Measurements from ENCODE around the gene OR5K2. TPM values are rescaled to one million over a fixed set of nuclear protein-coding genes. Genes with fewer than 3 reads are reported as not detected.
A peak's percentile ranks its signal among the peaks of the same experiment; 100 is the strongest.

The OR5K2 gene
- total RNA-seq, 2 experiments from 2014 or later: not detected

DNA sequence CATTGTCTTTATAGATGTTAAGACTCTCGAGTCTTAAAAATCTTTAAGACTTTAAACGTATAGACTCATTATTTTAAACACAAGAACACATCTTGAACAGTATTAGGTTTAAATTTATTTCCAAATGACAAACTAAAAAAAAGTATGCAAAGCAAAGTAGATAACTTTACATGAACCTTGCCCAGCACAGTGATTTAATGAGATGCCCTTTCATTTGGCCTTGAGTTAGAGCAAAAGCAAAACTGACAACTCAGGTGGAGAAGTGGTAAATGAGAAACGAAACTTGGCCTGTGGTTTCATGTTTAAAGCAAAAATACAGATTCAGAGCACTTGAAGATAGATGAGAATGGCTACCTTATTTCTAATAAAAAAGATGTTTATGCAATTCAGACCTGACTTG lies 42.9 kb downstream of the OR5K2 start:
- Mint-ChIP-seq H3K27ac (peak overlapping the region; percentile 79), H3K36me3 (ENCODE audit: low read depth) (peaks cover 59% of the 10 kb centered on the region), H3K9me3 (ENCODE audit: insufficient read depth) (peaks cover 5% of the 10 kb centered on the region), H3K4me3 (peak overlapping the region; percentile 24), H3K4me1 (ENCODE audit: low read depth) (peaks cover 67% of the 10 kb centered on the region), H3K27me3 (ENCODE audit: low read depth) (no peaks in the 10 kb centered on the region)
- ATAC-seq (peak; percentile 61), DNase-seq (peak; percentile 54)
- POLR2A ChIA-PET: interaction anchor here (1.0 to 12.1 kb wide), 4 partner anchors 8 to 23 kb away, joined by 3 to 217 read pairs (median 6); partner anchors contain the start of genes CLDND1 and GPR15
- CTCF ChIA-PET: interaction anchor here (0.9 kb wide), 1 partner anchor 9 kb away, joined by 5 read pairs; no protein-coding TSS in a partner anchor

DNA sequence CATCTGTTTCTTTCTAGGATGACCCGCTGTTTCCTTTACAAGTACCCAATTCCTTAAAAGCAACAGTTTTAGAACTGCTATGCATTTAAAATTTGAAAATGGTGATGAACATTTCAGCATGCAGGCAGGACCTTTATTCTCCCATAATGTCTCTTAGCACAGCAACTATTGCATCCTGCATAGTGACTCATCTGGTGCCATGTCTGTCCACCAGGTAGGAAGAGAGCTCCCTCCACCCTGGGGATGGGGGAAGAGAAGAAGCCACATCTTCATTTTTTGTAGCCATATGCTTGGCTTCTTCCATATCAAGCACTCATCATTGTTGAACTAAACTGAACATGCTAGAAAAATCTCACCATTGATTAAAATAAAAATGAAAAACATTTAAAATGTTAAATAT lies 44.2 kb downstream of the OR5K2 start:
- DNase-seq (no peak), ATAC-seq (no peak)
- ChIA-PET CTCF (interaction anchor here (0.7 to 1.6 kb wide), 6 partner anchors 11 to 59 kb away, joined by 3 to 4 read pairs (median 3); no protein-coding TSS in a partner anchor), POLR2A (interaction anchor here (1.0 to 12.1 kb wide), 5 partner anchors 9 to 32 kb away, joined by 3 to 217 read pairs (median 6); partner anchors contain the start of genes CLDND1 and GPR15)
- Mint-ChIP-seq H3K9me3 (ENCODE audit: insufficient read depth) (peaks cover 5% of the 10 kb centered on the region), H3K27ac (peak overlapping the region; percentile 89), H3K4me1 (ENCODE audit: low read depth) (peaks cover 68% of the 10 kb centered on the region), H3K27me3 (ENCODE audit: low read depth) (no peaks in the 10 kb centered on the region), H3K36me3 (ENCODE audit: low read depth) (peaks cover 60% of the 10 kb centered on the region), H3K4me3 (peak overlapping the region; percentile 34)

DNA sequence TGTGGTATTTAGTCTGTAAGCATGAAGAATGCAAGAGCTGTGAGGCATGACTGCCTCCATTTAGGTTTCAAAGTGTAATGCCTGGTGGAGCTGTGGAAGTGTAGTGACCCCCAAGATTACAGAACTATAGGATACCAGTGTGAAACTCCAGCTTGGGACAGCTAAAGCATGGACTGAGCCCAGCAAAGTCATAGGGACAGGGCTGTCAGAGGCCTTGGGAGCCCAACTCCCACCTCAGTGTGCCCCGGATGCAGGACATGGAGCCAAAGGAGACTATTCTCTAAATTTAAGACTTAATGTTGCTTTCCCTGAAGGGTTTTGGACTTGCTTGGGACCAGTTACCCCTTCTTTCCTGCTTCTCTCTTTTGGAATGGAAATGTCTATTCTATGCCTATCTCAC lies 45.1 kb downstream of the OR5K2 start:
- ATAC-seq (no peak), DNase-seq (no peak)
- H3K36me3 Mint-ChIP-seq (ENCODE audit: low read depth): peaks cover 55% of the 10 kb centered on the region
- H3K27me3 Mint-ChIP-seq (ENCODE audit: low read depth): no peaks in the 10 kb centered on the region
- POLR2A ChIA-PET: interaction anchor here (1.1 to 12.1 kb wide), 3 partner anchors 11 to 19 kb away, joined by 6 to 217 read pairs (median 11); partner anchors contain the start of gene CLDND1
- H3K4me1 Mint-ChIP-seq (ENCODE audit: low read depth): peaks cover 63% of the 10 kb centered on the region
- H3K27ac Mint-ChIP-seq: peak overlapping the region; percentile 66
- CTCF ChIA-PET: interaction anchor here (0.9 to 1.6 kb wide), 3 partner anchors 13 to 58 kb away, joined by 3 to 4 read pairs (median 3); no protein-coding TSS in a partner anchor
- no peak overlapping the region for H3K4me3 Mint-ChIP-seq
- H3K9me3 Mint-ChIP-seq (ENCODE audit: insufficient read depth): peaks cover 5% of the 10 kb centered on the region

DNA sequence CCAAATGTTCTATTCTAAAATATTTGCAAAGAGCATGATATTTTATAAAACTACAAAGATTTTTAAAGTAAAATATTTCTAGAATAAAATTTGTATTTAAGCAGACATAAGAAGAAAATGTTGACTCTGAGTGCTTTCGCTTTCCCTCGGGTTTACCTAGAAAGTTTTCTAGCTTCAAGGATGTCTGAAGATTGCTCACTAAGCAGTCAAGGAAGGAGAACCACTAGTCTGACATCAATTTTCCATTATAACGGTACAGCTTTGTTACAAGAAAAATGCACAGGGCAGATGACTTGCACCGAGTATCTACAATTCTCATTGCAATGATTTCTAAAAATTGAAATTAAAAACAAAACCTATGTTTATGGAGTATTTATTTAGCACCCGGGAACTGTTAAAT lies 48.5 kb downstream of the OR5K2 start:
- H3K4me1 Mint-ChIP-seq (ENCODE audit: low read depth): peaks cover 76% of the 10 kb centered on the region
- H3K4me3 Mint-ChIP-seq: peak overlapping the region; percentile 66
- peaks cover 70% of the 10 kb centered on the region for H3K36me3 Mint-ChIP-seq (ENCODE audit: low read depth)
- POLR2A ChIA-PET: interaction anchor here (0.7 to 3.0 kb wide), 7 partner anchors 9 to 56 kb away, joined by 3 to 18 read pairs (median 9); partner anchors contain the start of genes CLDND1, CPOX and GPR15
- H3K27me3 Mint-ChIP-seq (ENCODE audit: low read depth): no peaks in the 10 kb centered on the region
- peak overlapping the region; percentile 88 for H3K27ac Mint-ChIP-seq
- ATAC-seq: peak; percentile 78
- peaks cover 7% of the 10 kb centered on the region for H3K9me3 Mint-ChIP-seq (ENCODE audit: insufficient read depth)
- no peak for DNase-seq
- CTCF ChIA-PET: interaction anchor here (0.9 to 2.4 kb wide), 8 partner anchors 10 to 506 kb away, joined by 3 to 21 read pairs (median 4); partner anchors contain the start of gene GPR15

Other genes starting within 250 kb of the OR5K2 start
- not detected for gene OR5H6, start 233.4 kb upstream of the OR5K2 start, total RNA-seq
- not detected for gene OR5H2, start 215.2 kb upstream of the OR5K2 start, total RNA-seq
- gene OR5K4, start 143.8 kb upstream of the OR5K2 start, total RNA-seq: not detected
- gene OR5K3, start 107.0 kb upstream of the OR5K2 start, total RNA-seq: not detected
- not detected for gene OR5K1, start 34.5 kb upstream of the OR5K2 start, total RNA-seq
- gene CLDND1, start 25.2 kb downstream of the OR5K2 start, total RNA-seq: 100 to 1,000 TPM; 410 to 414 TPM
- 10 to 100 TPM; 18.9 to 19.7 TPM for gene GPR15, start 34.3 kb downstream of the OR5K2 start, total RNA-seq
- 10 to 100 TPM; 63.8 to 65.3 TPM for gene CPOX, start 95.9 kb downstream of the OR5K2 start, total RNA-seq